Measurements from ENCODE around the gene FBXO31.

DNA sequence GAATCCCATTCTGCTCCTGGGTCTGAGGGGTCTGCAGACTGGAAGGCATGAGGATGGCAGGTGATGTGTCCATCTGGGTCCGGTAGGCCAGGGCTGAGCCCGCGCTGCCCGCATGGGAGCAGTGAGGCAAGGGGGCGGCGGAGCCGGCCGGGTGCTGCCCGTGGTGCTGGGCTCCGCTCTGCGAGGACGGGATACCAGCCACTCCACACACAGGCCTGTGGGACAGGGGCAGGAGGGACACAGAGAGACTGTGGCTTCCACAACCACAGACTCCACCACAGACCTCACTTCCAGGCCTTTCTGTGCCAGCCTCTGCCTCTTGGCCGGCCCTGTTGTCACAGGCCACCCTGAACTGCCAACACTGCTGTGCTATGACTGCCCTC is 33.9 kb upstream of the FBXO31 start:
- TF ChIP-seq, protein P1, sequence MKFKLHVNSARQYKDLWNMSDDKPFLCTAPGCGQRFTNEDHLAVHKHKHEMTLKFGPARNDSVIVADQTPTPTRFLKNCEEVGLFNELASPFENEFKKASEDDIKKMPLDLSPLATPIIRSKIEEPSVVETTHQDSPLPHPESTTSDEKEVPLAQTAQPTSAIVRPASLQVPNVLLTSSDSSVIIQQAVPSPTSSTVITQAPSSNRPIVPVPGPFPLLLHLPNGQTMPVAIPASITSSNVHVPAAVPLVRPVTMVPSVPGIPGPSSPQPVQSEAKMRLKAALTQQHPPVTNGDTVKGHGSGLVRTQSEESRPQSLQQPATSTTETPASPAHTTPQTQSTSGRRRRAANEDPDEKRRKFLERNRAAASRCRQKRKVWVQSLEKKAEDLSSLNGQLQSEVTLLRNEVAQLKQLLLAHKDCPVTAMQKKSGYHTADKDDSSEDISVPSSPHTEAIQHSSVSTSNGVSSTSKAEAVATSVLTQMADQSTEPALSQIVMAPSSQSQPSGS (CRISPR knock-in tag; IDR thresholded peaks at IDR 0.05), result no peak
- TF ChIP-seq, protein P2, sequence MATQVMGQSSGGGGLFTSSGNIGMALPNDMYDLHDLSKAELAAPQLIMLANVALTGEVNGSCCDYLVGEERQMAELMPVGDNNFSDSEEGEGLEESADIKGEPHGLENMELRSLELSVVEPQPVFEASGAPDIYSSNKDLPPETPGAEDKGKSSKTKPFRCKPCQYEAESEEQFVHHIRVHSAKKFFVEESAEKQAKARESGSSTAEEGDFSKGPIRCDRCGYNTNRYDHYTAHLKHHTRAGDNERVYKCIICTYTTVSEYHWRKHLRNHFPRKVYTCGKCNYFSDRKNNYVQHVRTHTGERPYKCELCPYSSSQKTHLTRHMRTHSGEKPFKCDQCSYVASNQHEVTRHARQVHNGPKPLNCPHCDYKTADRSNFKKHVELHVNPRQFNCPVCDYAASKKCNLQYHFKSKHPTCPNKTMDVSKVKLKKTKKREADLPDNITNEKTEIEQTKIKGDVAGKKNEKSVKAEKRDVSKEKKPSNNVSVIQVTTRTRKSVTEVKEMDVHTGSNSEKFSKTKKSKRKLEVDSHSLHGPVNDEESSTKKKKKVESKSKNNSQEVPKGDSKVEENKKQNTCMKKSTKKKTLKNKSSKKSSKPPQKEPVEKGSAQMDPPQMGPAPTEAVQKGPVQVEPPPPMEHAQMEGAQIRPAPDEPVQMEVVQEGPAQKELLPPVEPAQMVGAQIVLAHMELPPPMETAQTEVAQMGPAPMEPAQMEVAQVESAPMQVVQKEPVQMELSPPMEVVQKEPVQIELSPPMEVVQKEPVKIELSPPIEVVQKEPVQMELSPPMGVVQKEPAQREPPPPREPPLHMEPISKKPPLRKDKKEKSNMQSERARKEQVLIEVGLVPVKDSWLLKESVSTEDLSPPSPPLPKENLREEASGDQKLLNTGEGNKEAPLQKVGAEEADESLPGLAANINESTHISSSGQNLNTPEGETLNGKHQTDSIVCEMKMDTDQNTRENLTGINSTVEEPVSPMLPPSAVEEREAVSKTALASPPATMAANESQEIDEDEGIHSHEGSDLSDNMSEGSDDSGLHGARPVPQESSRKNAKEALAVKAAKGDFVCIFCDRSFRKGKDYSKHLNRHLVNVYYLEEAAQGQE (IDR thresholded peaks at IDR 0.05; ENCODE audit: borderline replicate concordance), result no peak
- TF ChIP-seq, protein P2 (CRISPR knock-in tag; IDR thresholded peaks at IDR 0.05; ENCODE audit: low read depth), result no peak
- TF ChIP-seq, protein P3, sequence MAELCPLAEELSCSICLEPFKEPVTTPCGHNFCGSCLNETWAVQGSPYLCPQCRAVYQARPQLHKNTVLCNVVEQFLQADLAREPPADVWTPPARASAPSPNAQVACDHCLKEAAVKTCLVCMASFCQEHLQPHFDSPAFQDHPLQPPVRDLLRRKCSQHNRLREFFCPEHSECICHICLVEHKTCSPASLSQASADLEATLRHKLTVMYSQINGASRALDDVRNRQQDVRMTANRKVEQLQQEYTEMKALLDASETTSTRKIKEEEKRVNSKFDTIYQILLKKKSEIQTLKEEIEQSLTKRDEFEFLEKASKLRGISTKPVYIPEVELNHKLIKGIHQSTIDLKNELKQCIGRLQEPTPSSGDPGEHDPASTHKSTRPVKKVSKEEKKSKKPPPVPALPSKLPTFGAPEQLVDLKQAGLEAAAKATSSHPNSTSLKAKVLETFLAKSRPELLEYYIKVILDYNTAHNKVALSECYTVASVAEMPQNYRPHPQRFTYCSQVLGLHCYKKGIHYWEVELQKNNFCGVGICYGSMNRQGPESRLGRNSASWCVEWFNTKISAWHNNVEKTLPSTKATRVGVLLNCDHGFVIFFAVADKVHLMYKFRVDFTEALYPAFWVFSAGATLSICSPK (IDR thresholded peaks at IDR 0.05; ENCODE audit: borderline replicate concordance), result no peak
- TF ChIP-seq, protein P4, sequence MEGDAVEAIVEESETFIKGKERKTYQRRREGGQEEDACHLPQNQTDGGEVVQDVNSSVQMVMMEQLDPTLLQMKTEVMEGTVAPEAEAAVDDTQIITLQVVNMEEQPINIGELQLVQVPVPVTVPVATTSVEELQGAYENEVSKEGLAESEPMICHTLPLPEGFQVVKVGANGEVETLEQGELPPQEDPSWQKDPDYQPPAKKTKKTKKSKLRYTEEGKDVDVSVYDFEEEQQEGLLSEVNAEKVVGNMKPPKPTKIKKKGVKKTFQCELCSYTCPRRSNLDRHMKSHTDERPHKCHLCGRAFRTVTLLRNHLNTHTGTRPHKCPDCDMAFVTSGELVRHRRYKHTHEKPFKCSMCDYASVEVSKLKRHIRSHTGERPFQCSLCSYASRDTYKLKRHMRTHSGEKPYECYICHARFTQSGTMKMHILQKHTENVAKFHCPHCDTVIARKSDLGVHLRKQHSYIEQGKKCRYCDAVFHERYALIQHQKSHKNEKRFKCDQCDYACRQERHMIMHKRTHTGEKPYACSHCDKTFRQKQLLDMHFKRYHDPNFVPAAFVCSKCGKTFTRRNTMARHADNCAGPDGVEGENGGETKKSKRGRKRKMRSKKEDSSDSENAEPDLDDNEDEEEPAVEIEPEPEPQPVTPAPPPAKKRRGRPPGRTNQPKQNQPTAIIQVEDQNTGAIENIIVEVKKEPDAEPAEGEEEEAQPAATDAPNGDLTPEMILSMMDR (IDR thresholded peaks at IDR 0.05 in 2 of 3, conservative IDR thresholded peaks at IDR 0.05 in 1 of 3; ENCODE audit: insufficient read depth in 2 of 3, low read depth in 1 of 3, low read length in 3 of 3), result no peak
- TF ChIP-seq TAF1 (IDR thresholded peaks at IDR 0.05; ENCODE audit: control insufficient read depth, extremely low read depth, insufficient read depth, low read length, severe bottlenecking) (no peak), TARDBP (IDR thresholded peaks at IDR 0.05) (no peak), EZH2 (IDR thresholded peaks at IDR 0.05; ENCODE audit: borderline replicate concordance, low read depth, low read length) (no peak), MTA2 (IDR thresholded peaks at IDR 0.05; ENCODE audit: low read depth) (no peak), FOXA1 (IDR thresholded peaks at IDR 0.05; ENCODE audit: borderline replicate concordance) (no peak)

Measured in K562 (cell line).